GM10266 (cell line): ENCODE measurements around the gene HDAC9.

Experiments
- DNase-seq: peaks from one replicate; pipeline ENCODE4 v3.0.0; 2012; ENCODE audit errors: extremely low spot score
- TF ChIP-seq, protein P1 (sequence below): IDR thresholded peaks from 2 replicates; pipeline ENCODE4 v1.5.1; 2012; ENCODE audit warnings: mild to moderate bottlenecking, low read depth; ENCODE audit not compliant: control insufficient read depth, insufficient read depth; ENCODE audit errors: missing control alignments

Gene HDAC9

GRCh38 chr7:18835001-18835690 lies 339.6 kb downstream of the HDAC9 start:
- DNase-seq: no peak

GRCh38 chr7:18843979-18844378 lies 348.4 kb downstream of the HDAC9 start:
- TF ChIP-seq, protein P1, sequence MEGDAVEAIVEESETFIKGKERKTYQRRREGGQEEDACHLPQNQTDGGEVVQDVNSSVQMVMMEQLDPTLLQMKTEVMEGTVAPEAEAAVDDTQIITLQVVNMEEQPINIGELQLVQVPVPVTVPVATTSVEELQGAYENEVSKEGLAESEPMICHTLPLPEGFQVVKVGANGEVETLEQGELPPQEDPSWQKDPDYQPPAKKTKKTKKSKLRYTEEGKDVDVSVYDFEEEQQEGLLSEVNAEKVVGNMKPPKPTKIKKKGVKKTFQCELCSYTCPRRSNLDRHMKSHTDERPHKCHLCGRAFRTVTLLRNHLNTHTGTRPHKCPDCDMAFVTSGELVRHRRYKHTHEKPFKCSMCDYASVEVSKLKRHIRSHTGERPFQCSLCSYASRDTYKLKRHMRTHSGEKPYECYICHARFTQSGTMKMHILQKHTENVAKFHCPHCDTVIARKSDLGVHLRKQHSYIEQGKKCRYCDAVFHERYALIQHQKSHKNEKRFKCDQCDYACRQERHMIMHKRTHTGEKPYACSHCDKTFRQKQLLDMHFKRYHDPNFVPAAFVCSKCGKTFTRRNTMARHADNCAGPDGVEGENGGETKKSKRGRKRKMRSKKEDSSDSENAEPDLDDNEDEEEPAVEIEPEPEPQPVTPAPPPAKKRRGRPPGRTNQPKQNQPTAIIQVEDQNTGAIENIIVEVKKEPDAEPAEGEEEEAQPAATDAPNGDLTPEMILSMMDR: no peak
- DNase-seq: no peak

More at GRCh38 chr7:18835001-18835690, 339.6 kb downstream of the HDAC9 start:
- TF ChIP-seq, protein P1: no peak

DNA sequence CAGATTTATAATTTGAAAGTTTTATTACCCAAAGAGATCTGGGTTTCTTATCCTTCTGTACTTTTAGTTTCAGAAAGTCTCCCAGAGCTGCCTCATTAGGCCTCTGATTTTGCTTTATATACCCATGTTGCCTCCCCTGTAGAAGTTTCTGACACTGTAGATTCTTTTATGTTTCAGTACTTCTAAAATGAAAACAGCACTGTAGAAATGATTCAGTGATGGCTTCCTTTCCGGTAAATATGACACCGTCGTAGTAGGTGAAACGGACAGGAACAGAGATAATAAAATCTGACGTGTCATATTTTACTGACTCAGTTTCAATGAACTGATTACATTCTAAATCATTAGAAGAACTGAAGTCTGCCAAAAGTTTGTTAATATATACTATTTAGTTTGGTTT lies 349.2 kb downstream of the HDAC9 start:
- TF ChIP-seq, protein P1: no peak
- DNase-seq: no peak

- DNase-seq: no peak
- TF ChIP-seq, protein P1: no peak
Observed at GRCh38 chr7:18845700-18846099, 350.2 kb downstream of the HDAC9 start.

- DNase-seq: no peak
- TF ChIP-seq, protein P1: no peak
Observed at GRCh38 chr7:18846765-18847215, 351.2 kb downstream of the HDAC9 start.

- DNase-seq: no peak
- TF ChIP-seq, protein P1: no peak
Observed at GRCh38 chr7:18849130-18849529, 353.6 kb downstream of the HDAC9 start.

GRCh38 chr7:18855796-18856195 lies 360.2 kb downstream of the HDAC9 start:
- DNase-seq: no peak
- TF ChIP-seq, protein P1: no peak
